K562 (cell line): ENCODE measurements around the gene SEPTIN12. TPM values are rescaled to one million over a fixed set of nuclear protein-coding genes. Genes with fewer than 3 reads are reported as not detected.

Experiments used
- FOXK1 ChIP-seq: sonication (generic); formaldehyde crosslinking; IDR thresholded peaks from 2 replicates; pipeline ENCODE4 v1.8.0; 2022; ENCODE audit warnings: missing genetic modification reagents, mild to moderate bottlenecking, borderline replicate concordance
- GABPA ChIP-seq: fragments of 200-800 bp; sonication (Bioruptor generic); conservative IDR thresholded peaks from 2 replicates; pipeline ENCODE4 v1.6.1; 2016; ENCODE audit warnings: low read depth, missing genetic modification characterization, missing compliant biosample characterization
- HCFC1 ChIP-seq: IDR thresholded peaks from 2 replicates; pipeline ENCODE4 v1.6.1; 2012; ENCODE audit warnings: low read depth, low read length, improper control_type of control experiment
- HDAC8 ChIP-seq: fragments of 450-650 bp; IDR thresholded peaks from 2 replicates; pipeline ENCODE4 v1.6.1; 2016; ENCODE audit warnings: mild to moderate bottlenecking, missing genetic modification characterization, moderate library complexity, missing compliant biosample characterization
- MTA3 ChIP-seq: fragments of 450-650 bp; formaldehyde crosslinking; IDR thresholded peaks from 2 replicates; pipeline ENCODE4 v1.6.1; 2017; ENCODE audit warnings: mild to moderate bottlenecking, borderline replicate concordance
- NR2C1 ChIP-seq, 2 experiments: fragments of 450-650 bp; IDR thresholded peaks; 2 replicates each; pipeline ENCODE4 v1.6.1; 2017; ENCODE audit warnings: mild to moderate bottlenecking in 2 of 2, antibody characterized with exemption in 1 of 2, inconsistent platforms in 1 of 2, missing compliant biosample characterization in 1 of 2, missing genetic modification characterization in 1 of 2
- PHF8 ChIP-seq: fragments of 200-600 bp; sonication (generic); IDR thresholded peaks from 2 replicates; pipeline ENCODE4 v1.6.1; 2012; ENCODE audit warnings: mixed run types, mild to moderate bottlenecking, inconsistent platforms, low read length, moderate library complexity, borderline replicate concordance
- PTTG1 ChIP-seq: fragments of 450-650 bp; IDR thresholded peaks from 2 replicates; pipeline ENCODE4 v1.6.1; 2016; ENCODE audit warnings: low read depth, mild to moderate bottlenecking, missing genetic modification characterization, missing compliant biosample characterization
- RAD51 ChIP-seq: fragments of 450-650 bp; IDR thresholded peaks from 2 replicates; pipeline ENCODE4 v1.7.1; 2016; ENCODE audit warnings: low read depth, mild to moderate bottlenecking, borderline replicate concordance
- SIN3B ChIP-seq: fragments of 450-650 bp; IDR thresholded peaks from 2 replicates; pipeline ENCODE4 v1.6.1; 2017; ENCODE audit warnings: low read depth, mild to moderate bottlenecking, moderate library complexity
- SMAD1 ChIP-seq: fragments of 150-350 bp; IDR thresholded peaks from 2 replicates; pipeline ENCODE4 v1.6.1; 2014; ENCODE audit warnings: low read length, low read depth; ENCODE audit not compliant: partially characterized antibody
- TBP ChIP-seq: optimal IDR thresholded peaks from 2 replicates; pipeline ENCODE3; 2011; ENCODE audit warnings: low read depth, low read length, improper control_type of control experiment
- ZFX ChIP-seq: sonication (generic); formaldehyde crosslinking; IDR thresholded peaks from 2 replicates; pipeline ENCODE4 v1.8.0; 2022; ENCODE audit warnings: mild to moderate bottlenecking, missing genetic modification reagents, moderate library complexity
- ZNF140 ChIP-seq: fragments of 250-450 bp; sonication (Bioruptor Pico); IDR thresholded peaks from 2 replicates; pipeline ENCODE4 v1.8.0; 2021; ENCODE audit warnings: moderate library complexity, mild to moderate bottlenecking, inconsistent platforms
- ZNF175 ChIP-seq: fragments of 200-800 bp; sonication (Bioruptor generic); IDR thresholded peaks from 2 replicates; pipeline ENCODE4 v1.6.1; 2016; ENCODE audit warnings: low read depth, mild to moderate bottlenecking, missing genetic modification characterization, missing compliant biosample characterization
- ZNF212 ChIP-seq: fragments of 450-650 bp; formaldehyde crosslinking; IDR thresholded peaks from 2 replicates; pipeline ENCODE4 v1.4.0; 2020; ENCODE audit warnings: mild to moderate bottlenecking
- ZSCAN29 ChIP-seq: fragments of 450-650 bp; IDR thresholded peaks from 2 replicates; pipeline ENCODE4 v1.6.1; 2017
- polyA plus RNA-seq, 8 experiments: library from polyadenylated mRNA; depleted of rRNA in 4 of 8; stranded (reverse) in 5 of 8; unstranded in 3 of 8; fragments of >200 nt; fragmentation: Nextera tagmentation in 2 of 8; fragmentation: Illumina TruSeq in 1 of 8; extraction: Ambion mirVana in 2 of 8; extraction: Trizol in 1 of 8; gene quantifications; 2 replicates each; pipeline versions ENCODE4 v1.2.1 to v1.2.3, GENCODE V29; 2011 to 2014; ENCODE audit warnings: inconsistent platforms in 1 of 8, missing spikeins in 1 of 8
- total RNA-seq, 7 experiments: library from RNA; depleted of rRNA in 6 of 7; stranded (reverse); fragments of >200 nt in 6 of 7; fragmentation: Illumina TruSeq in 2 of 7; extraction: Trizol in 2 of 7; gene quantifications; 2 replicates each; pipeline versions ENCODE4 v1.2.1 to v1.2.3, GENCODE V29; 2011 to 2021; ENCODE audit warnings: low replicate concordance in 1 of 7
- TF ChIP-seq, protein P1 (sequence below): fragments of 250-450 bp; sonication (Bioruptor Pico); IDR thresholded peaks from 2 replicates; pipeline ENCODE4 v1.8.0; 2021; ENCODE audit warnings: mild to moderate bottlenecking, moderate library complexity
- TF ChIP-seq, protein P2 (sequence below), 3 experiments: fragments of 200-800 bp in 1 of 3; sonication (Bioruptor generic) in 1 of 3; sonication (generic) in 1 of 3; formaldehyde crosslinking in 1 of 3; IDR thresholded peaks; 2 replicates each; pipeline versions ENCODE4 v1.6.1 to v1.8.0; 2016 to 2022; ENCODE audit warnings: mild to moderate bottlenecking in 2 of 3, missing compliant biosample characterization in 2 of 3, missing genetic modification characterization in 2 of 3, missing genetic modification reagents in 1 of 3
- TF ChIP-seq, protein P3 (sequence below): fragments of 250-450 bp; sonication (Bioruptor Pico); IDR thresholded peaks from 2 replicates; pipeline ENCODE4 v1.4.0; 2020; ENCODE audit warnings: mild to moderate bottlenecking
- TF ChIP-seq, protein P4 (sequence below): fragments of 450-650 bp; IDR thresholded peaks from 2 replicates; pipeline ENCODE4 v1.6.1; 2016; ENCODE audit warnings: missing biosample characterization, missing genetic modification characterization

SEPTIN12 gene
- total and polyA plus RNA-seq, 9 of the 15 experiments (the other 6 are each of a cell fraction or from before 2014, with no cell fraction given), result not detected

DNA sequence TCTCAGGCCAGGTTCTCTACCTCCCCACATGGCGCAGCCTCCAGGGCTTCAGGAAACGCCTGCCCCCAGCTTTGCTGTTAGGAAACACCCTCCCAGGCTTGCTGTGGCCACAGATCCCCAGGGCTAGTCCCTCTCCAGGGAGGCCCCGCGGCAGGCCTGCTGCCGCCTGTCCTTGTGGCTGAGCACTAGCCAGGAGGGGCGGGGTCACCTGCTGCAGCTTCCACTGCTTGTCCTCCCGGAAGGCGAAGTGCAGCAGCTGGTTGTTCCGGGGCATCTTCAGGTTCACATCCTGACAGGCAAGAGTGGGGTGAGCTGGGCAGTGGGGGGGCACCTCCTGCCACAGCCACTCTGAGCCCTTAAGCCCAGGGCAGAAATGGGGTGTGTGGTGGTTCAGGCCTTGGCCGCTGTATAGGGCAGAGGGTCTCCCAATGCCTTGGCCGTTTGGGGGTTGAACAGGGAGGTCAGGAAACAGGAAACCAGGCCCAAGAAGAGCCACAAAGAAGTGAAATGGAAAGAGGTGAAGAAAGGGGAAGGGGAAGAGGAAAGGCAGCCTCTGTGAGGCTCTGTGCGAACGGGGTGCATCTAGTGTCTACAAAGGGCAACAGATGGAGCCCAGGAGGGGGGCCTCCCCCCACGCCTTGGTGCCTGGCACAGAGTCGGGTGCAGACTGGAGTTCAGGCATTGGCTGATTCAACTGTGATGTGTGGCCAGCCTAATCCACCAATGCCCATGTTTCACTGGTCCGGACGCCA lies 12.3 kb upstream of the SEPTIN12 start (continued):
- TF ChIP-seq, protein P1, sequence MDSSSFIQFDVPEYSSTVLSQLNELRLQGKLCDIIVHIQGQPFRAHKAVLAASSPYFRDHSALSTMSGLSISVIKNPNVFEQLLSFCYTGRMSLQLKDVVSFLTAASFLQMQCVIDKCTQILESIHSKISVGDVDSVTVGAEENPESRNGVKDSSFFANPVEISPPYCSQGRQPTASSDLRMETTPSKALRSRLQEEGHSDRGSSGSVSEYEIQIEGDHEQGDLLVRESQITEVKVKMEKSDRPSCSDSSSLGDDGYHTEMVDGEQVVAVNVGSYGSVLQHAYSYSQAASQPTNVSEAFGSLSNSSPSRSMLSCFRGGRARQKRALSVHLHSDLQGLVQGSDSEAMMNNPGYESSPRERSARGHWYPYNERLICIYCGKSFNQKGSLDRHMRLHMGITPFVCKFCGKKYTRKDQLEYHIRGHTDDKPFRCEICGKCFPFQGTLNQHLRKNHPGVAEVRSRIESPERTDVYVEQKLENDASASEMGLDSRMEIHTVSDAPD (CRISPR knock-in tag), result no peak
- TF ChIP-seq RAD51, result no peak
- TF ChIP-seq SMAD1, result no peak
- no peak for TF ChIP-seq SIN3B
- no peak for TF ChIP-seq TBP
- TF ChIP-seq MTA3, result no peak
- no peak for TF ChIP-seq PTTG1 (tag)
- peak; percentile 54; the same call in 1 of the 2 replicates for TF ChIP-seq NR2C1 (IDR thresholded peaks at IDR 0.05)
- peak; percentile 63 for TF ChIP-seq NR2C1 (tag; IDR thresholded peaks at IDR 0.05)
- TF ChIP-seq, protein P2, sequence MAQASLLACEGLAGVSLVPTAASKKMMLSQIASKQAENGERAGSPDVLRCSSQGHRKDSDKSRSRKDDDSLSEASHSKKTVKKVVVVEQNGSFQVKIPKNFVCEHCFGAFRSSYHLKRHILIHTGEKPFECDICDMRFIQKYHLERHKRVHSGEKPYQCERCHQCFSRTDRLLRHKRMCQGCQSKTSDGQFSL (CRISPR knock-in tag; IDR thresholded peaks at IDR 0.05), result peak; percentile 47; the same call in 1 of the 2 replicates
- TF ChIP-seq, protein P2 (tag; IDR thresholded peaks at IDR 0.05), result no peak
- no peak for TF ChIP-seq ZSCAN29
- no peak for TF ChIP-seq ZNF175
- TF ChIP-seq, protein P3, sequence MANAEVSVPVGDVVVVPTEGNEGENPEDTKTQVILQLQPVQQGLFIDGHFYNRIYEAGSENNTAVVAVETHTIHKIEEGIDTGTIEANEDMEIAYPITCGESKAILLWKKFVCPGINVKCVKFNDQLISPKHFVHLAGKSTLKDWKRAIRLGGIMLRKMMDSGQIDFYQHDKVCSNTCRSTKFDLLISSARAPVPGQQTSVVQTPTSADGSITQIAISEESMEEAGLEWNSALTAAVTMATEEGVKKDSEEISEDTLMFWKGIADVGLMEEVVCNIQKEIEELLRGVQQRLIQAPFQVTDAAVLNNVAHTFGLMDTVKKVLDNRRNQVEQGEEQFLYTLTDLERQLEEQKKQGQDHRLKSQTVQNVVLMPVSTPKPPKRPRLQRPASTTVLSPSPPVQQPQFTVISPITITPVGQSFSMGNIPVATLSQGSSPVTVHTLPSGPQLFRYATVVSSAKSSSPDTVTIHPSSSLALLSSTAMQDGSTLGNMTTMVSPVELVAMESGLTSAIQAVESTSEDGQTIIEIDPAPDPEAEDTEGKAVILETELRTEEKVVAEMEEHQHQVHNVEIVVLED (CRISPR knock-in tag), result no peak
- peak; percentile 31; the same call in 1 of the 2 replicates for TF ChIP-seq PHF8
- no peak for TF ChIP-seq ZNF140 (CRISPR knock-in tag)
- no peak for TF ChIP-seq HCFC1
- no peak for TF ChIP-seq ZNF212 (CRISPR knock-in tag)
- no peak for TF ChIP-seq FOXK1
- TF ChIP-seq GABPA (tag), result peak; percentile 75
- peak; percentile 39 for TF ChIP-seq ZFX (CRISPR knock-in tag)
- no peak for TF ChIP-seq HDAC8 (tag)
- TF ChIP-seq, protein P4, sequence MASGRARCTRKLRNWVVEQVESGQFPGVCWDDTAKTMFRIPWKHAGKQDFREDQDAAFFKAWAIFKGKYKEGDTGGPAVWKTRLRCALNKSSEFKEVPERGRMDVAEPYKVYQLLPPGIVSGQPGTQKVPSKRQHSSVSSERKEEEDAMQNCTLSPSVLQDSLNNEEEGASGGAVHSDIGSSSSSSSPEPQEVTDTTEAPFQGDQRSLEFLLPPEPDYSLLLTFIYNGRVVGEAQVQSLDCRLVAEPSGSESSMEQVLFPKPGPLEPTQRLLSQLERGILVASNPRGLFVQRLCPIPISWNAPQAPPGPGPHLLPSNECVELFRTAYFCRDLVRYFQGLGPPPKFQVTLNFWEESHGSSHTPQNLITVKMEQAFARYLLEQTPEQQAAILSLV (tag), result no peak
